NCI-H1417 (cell line): ENCODE measurements around the gene SPPL2A.
"Not testable (repeated sequence)": the region's sequence is repeated elsewhere in the genome, so short reads cannot be mapped to it uniquely, and the experiment has no call there.

ENCODE experiments used
- DNase-seq, 3 experiments: peaks; one replicate each; lab custom pipeline; 2025; lab: John Stamatoyannopoulos, UW

Gene SPPL2A

GRCh38 chr15:50773389-50773788 is 7.9 kb upstream of the SPPL2A start:
- no peak for DNase-seq

- DNase-seq: no peak
Observed at GRCh38 chr15:50767332-50767861, 1.9 kb upstream of the SPPL2A start.

GRCh38 chr15:50764461-50765194 is 878 bp downstream of the SPPL2A start:
- peak in 1 of 3 experiments; percentile 76 for DNase-seq

GRCh38 chr15:50758712-50759205 is 6.7 kb downstream of the SPPL2A start:
- DNase-seq: no peak

- no peak for DNase-seq
Observed at GRCh38 chr15:50753463-50753862, 12.0 kb downstream of the SPPL2A start.

GRCh38 chr15:50751394-50751793 is 14.1 kb downstream of the SPPL2A start:
- no peak for DNase-seq

- DNase-seq: no peak
Observed at GRCh38 chr15:50750227-50750705, 15.2 kb downstream of the SPPL2A start.

GRCh38 chr15:50747523-50747922 is 18.0 kb downstream of the SPPL2A start:
- no peak for DNase-seq

GRCh38 chr15:50744601-50745000 is 20.9 kb downstream of the SPPL2A start:
- no peak for DNase-seq

GRCh38 chr15:50740955-50741354 is 24.6 kb downstream of the SPPL2A start:
- DNase-seq: no peak

GRCh38 chr15:50736823-50737222 is 28.7 kb downstream of the SPPL2A start:
- DNase-seq: no peak

GRCh38 chr15:50735156-50735555 is 30.4 kb downstream of the SPPL2A start:
- DNase-seq: no peak

GRCh38 chr15:50726315-50726714 is 39.2 kb downstream of the SPPL2A start:
- no peak for DNase-seq

- DNase-seq: no peak
Observed at GRCh38 chr15:50718700-50719125, 46.8 kb downstream of the SPPL2A start.

GRCh38 chr15:50712018-50712417 is 53.5 kb downstream of the SPPL2A start:
- no peak for DNase-seq

GRCh38 chr15:50710585-50710984 is 54.9 kb downstream of the SPPL2A start:
- DNase-seq: no peak

GRCh38 chr15:50707878-50708427 is 57.6 kb downstream of the SPPL2A start:
- no peak for DNase-seq

- DNase-seq: no peak
Observed at GRCh38 chr15:50702762-50703334, 62.7 kb downstream of the SPPL2A start.

- no peak for DNase-seq
Observed at GRCh38 chr15:50698101-50698500, 67.4 kb downstream of the SPPL2A start.

GRCh38 chr15:50697109-50697797 is 68.3 kb downstream of the SPPL2A start:
- DNase-seq: no peak

GRCh38 chr15:50694634-50695165 is 70.8 kb downstream of the SPPL2A start:
- not testable (repeated sequence) for DNase-seq
